DOHH2 (cell line): ENCODE measurements around the gene GJA4.

ENCODE experiments used
- CTCF ChIP-seq: fragments of 200-600 bp; sonication (generic); IDR thresholded peaks from one replicate; pipeline ENCODE4 v1.5.1; 2014; ENCODE audit warnings: antibody characterized with exemption, mild to moderate bottlenecking, low read depth, low read length; ENCODE audit not compliant: poor library complexity, severe bottlenecking
- EZH2phosphoT487 ChIP-seq: fragments of 200-600 bp; sonication (generic); IDR thresholded peaks from 2 replicates; pipeline ENCODE4 v1.6.1; 2017; ENCODE audit warnings: borderline replicate concordance, mild to moderate bottlenecking, antibody characterized with exemption, low read length, moderate library complexity, mixed read lengths

GRCh38 chr1:34758751-34759150, 34.0 kb upstream of the GJA4 start:
- no peak for TF ChIP-seq CTCF
- TF ChIP-seq EZH2phosphoT487: no peak
